ENCODE results near the gene SH3GL1. TPM values are rescaled to one million over a fixed set of nuclear protein-coding genes. Genes with fewer than 3 reads are reported as not detected.

SH3GL1 gene
- total and polyA plus RNA-seq, 9 of the 15 experiments (the other 6 are each of a cell fraction or from before 2014, with no cell fraction given) = 1.7 to 75.3 (median 25.7) TPM

DNA sequence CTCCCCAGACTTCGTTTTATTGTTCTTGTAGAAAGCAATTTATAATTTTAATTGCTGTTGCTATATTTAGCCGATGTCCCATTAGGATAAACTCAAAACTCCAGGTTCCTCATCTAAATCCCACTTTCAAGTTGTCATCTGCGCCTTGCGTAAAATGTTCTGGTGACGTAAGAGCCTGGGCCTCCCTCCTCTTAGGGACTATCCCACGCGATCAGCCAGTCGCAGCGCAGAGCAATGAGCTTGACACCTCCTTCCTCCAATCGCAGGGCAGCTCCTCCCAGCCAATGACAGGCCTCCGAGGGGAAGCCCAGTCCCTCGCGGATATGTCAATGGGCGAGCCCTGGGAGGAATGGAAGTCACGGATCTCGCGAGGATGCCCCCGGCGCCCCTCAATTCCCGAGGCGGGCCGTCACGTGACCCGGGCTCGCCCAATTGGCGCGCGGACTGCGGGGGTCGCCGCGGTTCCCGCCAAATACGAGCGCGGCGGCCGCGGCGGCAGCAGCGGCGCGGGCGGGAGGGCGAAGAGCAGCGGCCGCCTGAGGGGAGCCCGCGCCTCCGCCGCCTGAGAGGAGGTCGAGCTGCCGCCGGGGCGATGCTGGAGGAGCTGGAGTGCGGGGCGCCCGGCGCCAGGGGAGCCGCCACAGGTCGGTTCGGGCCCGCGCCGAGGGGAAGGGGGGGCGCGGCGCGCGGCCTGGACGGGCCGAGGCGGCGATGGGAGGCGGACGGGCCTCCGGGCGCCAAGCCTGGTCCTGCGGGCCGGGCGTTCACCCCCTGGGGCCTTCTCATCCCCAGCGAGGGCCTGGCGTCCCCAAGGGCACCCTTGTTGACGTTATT is 2.0 kb upstream of the SH3GL1 start, which contains the start of gene CHAF1A (continued):
- TF ChIP-seq NKRF (IDR thresholded peaks at IDR 0.05; ENCODE audit: borderline replicate concordance) = no peak
- TF ChIP-seq CREB5 (CRISPR knock-in tag; IDR thresholded peaks at IDR 0.05) = no peak
- 0 out of 2 replicates have a peak, but pooled peaks have one; percentile 52 for TF ChIP-seq TARDBP (IDR thresholded peaks at IDR 0.05)
- no peak for TF ChIP-seq HES1 (IDR thresholded peaks at IDR 0.05; ENCODE audit: low read depth)
- peak; percentile 100 for TF ChIP-seq CHD2 (IDR thresholded peaks at IDR 0.05; ENCODE audit: low read depth, low read length)
- TF ChIP-seq GTF3C2 (IDR thresholded peaks at IDR 0.05; ENCODE audit: borderline replicate concordance, extremely low read depth, insufficient read length) = no peak
- TF ChIP-seq TCFL5 (CRISPR knock-in tag; conservative IDR thresholded peaks at IDR 0.05) = no peak
- TF ChIP-seq TOE1 (IDR thresholded peaks at IDR 0.05; ENCODE audit: borderline replicate concordance) = peak; percentile 99
- TF ChIP-seq TOE1 (CRISPR knock-in tag; IDR thresholded peaks at IDR 0.05; ENCODE audit: borderline replicate concordance, low read depth) = no peak
- TF ChIP-seq ZNF584 (CRISPR knock-in tag; IDR thresholded peaks at IDR 0.05; ENCODE audit: low read depth) = no peak
- peak; percentile 91; the same call in 1 of the 2 replicates for TF ChIP-seq ZBTB7A (IDR thresholded peaks at IDR 0.05; ENCODE audit: borderline replicate concordance, control insufficient read depth, low read depth, low read length)
- TF ChIP-seq CXXC5 (CRISPR knock-in tag; IDR thresholded peaks at IDR 0.05) = peak; percentile 96
- TF ChIP-seq ZNF449 (CRISPR knock-in tag; IDR thresholded peaks at IDR 0.05) = no peak
- peak; percentile 92 for TF ChIP-seq TAF1 (IDR thresholded peaks at IDR 0.05; ENCODE audit: control insufficient read depth, extremely low read depth, insufficient read depth, low read length, severe bottlenecking)
- TF ChIP-seq ZNF239 (CRISPR knock-in tag; IDR thresholded peaks at IDR 0.05) = no peak
- TF ChIP-seq HBP1 (CRISPR knock-in tag; IDR thresholded peaks at IDR 0.05) = no peak

Data from K562 (cell line).